ENCODE data around the gene PCDHGA11. TPM values are rescaled to one million over a fixed set of nuclear protein-coding genes. Genes with fewer than 3 reads are reported as not detected.

Gene PCDHGA11
- total and polyA plus RNA-seq, 2 of the 4 experiments (the other 2 are of a cell fraction), result 5.4 to 6.9 TPM

GRCh38 chr5:141388661-141389060 is 32.2 kb upstream of the PCDHGA11 start:
- Histone ChIP-seq H3K9me3 (ENCODE audit: control insufficient read depth, insufficient read depth, low read length) (peaks cover 50% of the 10 kb centered on the region), H3K9me1 (ENCODE audit: insufficient read depth, low read length) (no peaks in the 10 kb centered on the region), H3K27me3 (ENCODE audit: control insufficient read depth, insufficient read depth, low read length) (no peaks in the 10 kb centered on the region), H4K20me1 (ENCODE audit: insufficient read depth, low read length) (no peaks in the 10 kb centered on the region), H2BK5ac (ENCODE audit: low read depth, low read length, poor library complexity, severe bottlenecking) (no peak overlapping the region), H2BK15ac (ENCODE audit: low read depth, low read length) (no peak overlapping the region), H3K56ac (ENCODE audit: extremely low read depth, insufficient read depth, low read length) (no peak overlapping the region), H3K79me1 (ENCODE audit: low read depth in 1 of 2, low read length in 2 of 2) (peaks cover 7% of the 10 kb centered on the region in 2 experiments; a peak in 3 of 4 replicates), H3K4ac (ENCODE audit: low read depth, low read length) (no peak overlapping the region), H2BK120ac (ENCODE audit: low read depth, low read length) (no peak overlapping the region), H4K91ac (ENCODE audit: insufficient read depth, low read depth, low read length) (no peak overlapping the region), H4K5ac (ENCODE audit: low read depth, low read length) (no peak overlapping the region), H2BK20ac (ENCODE audit: low read depth, low read length) (no peak overlapping the region), H2AFZ (replicated peaks; ENCODE audit: low read length, poor library complexity) (no peak overlapping the region), H2AK5ac (ENCODE audit: low read depth, low read length) (no peak overlapping the region), H3K4me3 (ENCODE audit: insufficient read depth, low read depth, low read length) (no peak overlapping the region), H3K18ac (ENCODE audit: low read depth, low read length) (no peak overlapping the region), H2AK9ac (replicated peaks; ENCODE audit: low read depth, low read length, poor library complexity) (no peak overlapping the region), H3K23ac (ENCODE audit: low read depth, low read length) (no peak overlapping the region), H3K4me1 (ENCODE audit: control insufficient read depth, insufficient read depth, low read length) (peaks cover 1% of the 10 kb centered on the region; the same call in 1 of the 2 replicates), H3K9ac (ENCODE audit: low read depth, low read length) (no peak overlapping the region), H3K14ac (replicated peaks; ENCODE audit: low read depth, low read length) (no peak overlapping the region), H3K36me3 (ENCODE audit: control insufficient read depth, insufficient read depth, low read length) (peaks cover 19% of the 10 kb centered on the region), H3K4me2 (ENCODE audit: low read depth, low read length) (peak overlapping the region; percentile 9; the same call in 1 of the 2 replicates), H4K8ac (ENCODE audit: low read depth in 2 of 2, low read length in 2 of 2) (no peak overlapping the region), H3K27ac (ENCODE audit: insufficient read depth, low read length) (no peak overlapping the region)
- dilution Hi-C loops (cut with HindIII; ENCODE audit: low sequenced_read_pairs, unreplicated experiment) (no loop called here), in situ Hi-C loops (cut with MboI; ENCODE audit: low sequenced_read_pairs) (no loop called here), intact Hi-C loops (cut with micrococcal nuclease) (no loop called here)
- ATAC-seq (ENCODE audit: low read depth) (no peak), DNase-seq (no peak)
- ChIA-PET CTCF (no interaction called here), POLR2A (ENCODE audit: unreplicated experiment) (no interaction called here)
- WGBS, 2 experiments (ENCODE audit: extremely low coverage in 2 of 2, insufficient read length in 1 of 2), result no CpG with 5 or more reads among the region's 10 CpGs
- BruUV-seq (replicated peaks), result no TSS peak
- TF ChIP-seq CEBPB (IDR thresholded peaks at IDR 0.05; ENCODE audit: low read depth, low read length) (peak; percentile 95), NFE2L2 (IDR thresholded peaks at IDR 0.05; ENCODE audit: low read depth, low read length) (no peak)
